RPMI8226 (cell line): ENCODE data around the gene RNF217.
A peak's percentile ranks its signal among the peaks of the same experiment; 100 is the strongest.
"Not testable (repeated sequence)": the region's sequence is repeated elsewhere in the genome, so short reads cannot be mapped to it uniquely, and the experiment has no call there.

Experiments used
- DNase-seq: peaks from one replicate; pipeline ENCODE4 v3.0.0-alpha.2; 2015

Gene RNF217

DNA sequence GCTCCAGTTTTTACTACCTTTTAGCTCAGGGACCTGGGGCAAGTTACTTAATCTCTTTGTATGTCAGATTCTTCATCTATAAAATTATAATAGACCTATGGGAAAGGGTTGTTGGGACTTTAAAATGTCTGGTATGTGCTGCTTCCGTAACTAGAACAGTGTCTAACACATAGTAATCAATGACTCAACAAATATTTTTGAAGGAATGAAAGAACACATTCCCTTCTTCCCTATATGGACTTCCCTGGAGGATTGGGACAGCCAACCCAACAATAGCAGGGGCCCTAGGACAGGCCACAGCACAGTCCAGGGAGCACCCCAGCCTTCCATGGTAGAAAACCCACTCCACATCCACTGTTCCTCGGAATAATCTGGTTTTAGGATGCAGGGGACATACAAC, 140.7 kb downstream of the RNF217 start:
- no peak for DNase-seq

DNA sequence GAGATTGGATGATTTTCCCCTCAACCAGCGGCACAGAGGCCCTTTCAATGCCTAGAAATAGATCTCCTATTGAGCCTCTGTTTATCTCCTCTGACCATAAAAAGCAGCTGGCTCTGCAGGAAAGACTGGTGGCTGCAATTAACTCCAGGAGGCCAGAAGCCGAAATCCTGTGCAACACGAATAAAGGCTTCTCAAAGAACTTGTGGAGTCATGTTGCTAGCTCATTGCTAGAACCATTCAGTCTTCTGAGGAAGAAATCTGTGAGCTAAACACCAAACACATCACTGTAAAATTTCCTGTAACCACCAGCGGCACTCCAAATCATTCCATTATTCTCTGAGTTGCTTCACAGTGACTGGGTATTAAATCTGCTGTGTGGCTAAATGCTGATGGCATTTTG, 142.2 kb downstream of the RNF217 start:
- no peak for DNase-seq

DNA sequence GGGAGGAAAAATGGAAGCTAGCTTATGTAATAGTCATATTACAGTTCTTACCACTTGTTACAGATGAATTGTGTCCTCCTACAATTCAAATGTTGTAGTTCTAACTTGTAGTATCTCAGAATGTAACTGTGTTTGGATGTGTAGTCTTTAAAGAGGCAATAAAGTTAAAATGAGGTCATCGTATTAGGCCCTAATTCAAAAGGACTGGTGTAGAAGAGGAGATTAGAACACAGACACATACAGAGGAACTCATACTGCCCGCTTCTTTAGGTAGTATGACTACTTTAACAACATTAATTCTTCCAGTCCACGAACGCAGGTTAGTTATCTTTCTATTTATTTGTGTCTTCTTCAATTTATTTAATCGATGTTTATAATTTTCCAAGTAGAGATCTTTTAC, 144.8 kb downstream of the RNF217 start:
- no peak for DNase-seq

DNA sequence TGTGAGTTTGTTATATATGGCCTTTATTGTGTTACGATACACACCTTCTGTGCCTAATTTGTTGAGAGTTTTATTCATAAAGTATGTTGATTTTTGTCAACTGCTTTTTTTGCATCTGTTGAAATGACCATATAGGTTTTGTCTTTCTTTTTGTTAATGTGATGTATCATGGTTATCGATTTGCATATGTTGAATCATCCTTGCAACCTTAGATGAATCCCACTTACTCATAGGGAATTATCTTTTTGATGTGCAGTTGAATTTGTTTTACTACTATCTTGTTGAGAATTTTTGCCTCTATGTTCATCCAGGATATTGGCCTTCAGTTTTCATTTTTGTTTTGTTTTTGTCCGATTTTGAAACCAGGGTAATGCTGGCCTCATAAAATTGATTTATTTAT, 145.7 kb downstream of the RNF217 start:
- no peak for DNase-seq

DNA sequence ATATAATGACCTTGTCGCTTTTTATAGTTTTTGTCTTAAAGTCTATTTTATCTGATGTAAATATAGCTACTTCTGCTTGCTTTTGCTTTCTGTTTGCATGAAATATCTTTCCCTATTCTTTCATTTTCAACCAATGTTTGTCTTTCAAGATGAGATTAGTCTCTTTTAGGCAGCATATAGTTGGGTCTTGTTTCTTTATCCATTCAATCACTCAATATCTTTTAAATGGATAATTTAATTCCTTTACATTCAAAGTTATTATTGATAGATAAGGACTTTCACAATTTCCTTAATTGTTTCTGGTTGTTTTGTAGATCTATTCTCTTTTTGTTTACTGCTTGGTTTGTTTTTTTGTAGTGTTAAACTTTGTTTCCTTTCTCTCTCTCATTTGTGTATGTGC, 147.8 kb downstream of the RNF217 start:
- DNase-seq, result no peak

DNA sequence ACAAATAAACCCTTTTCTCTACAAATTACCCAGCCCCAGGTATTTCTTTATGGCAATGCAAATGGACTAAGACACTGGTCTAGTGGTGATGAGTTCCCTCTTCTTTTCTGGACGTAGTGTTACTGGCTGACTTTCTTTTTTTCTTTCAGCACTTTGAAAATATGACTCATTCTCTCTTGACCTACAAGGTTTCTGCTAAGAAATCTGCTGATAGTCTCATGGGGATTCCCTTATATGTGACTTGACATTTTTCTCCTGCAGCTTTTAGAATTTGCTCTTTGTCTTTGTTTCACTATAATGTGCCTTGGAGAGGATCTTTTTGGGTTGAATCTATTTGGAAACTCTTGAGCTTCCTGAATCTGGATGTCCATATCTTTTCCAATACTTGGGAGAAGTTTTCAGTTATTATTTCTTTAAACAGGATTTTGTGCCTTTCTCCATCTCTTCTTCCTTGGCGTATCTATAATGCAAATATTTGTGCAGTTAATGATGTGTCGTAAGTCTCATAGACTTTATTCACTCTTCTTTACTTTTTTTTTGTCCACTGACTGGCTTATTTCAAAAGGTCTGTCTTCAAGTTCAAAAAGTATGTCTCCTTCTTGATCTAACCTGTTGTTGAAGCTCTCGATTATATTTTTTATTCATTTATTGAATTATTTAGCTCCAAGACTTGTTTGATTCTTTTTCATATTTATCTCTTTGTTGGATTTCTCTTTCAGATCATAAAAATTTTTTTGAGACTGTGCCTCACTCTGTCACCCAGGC, 149.2 kb downstream of the RNF217 start:
- DNase-seq, result no peak

DNA sequence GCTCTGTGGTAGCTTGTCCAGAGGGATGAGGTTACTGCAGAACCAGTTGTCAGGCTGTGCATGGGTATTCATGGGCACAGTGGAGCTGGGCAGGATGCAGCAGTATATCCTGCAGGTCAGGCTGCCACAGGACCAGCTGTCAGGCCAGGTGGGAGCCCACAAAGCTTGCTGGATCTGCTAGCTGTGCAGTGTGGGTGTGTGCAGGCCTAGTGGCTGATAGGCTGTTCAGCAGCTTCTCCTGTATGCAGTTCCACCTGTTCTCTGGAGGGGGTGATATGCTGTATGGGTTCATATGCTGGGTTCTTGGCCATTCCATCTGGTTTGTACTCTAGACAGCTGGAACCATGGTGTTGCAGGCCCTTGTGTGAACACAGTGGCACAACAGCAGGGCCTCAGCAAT, 150.7 kb downstream of the RNF217 start:
- no peak for DNase-seq

DNA sequence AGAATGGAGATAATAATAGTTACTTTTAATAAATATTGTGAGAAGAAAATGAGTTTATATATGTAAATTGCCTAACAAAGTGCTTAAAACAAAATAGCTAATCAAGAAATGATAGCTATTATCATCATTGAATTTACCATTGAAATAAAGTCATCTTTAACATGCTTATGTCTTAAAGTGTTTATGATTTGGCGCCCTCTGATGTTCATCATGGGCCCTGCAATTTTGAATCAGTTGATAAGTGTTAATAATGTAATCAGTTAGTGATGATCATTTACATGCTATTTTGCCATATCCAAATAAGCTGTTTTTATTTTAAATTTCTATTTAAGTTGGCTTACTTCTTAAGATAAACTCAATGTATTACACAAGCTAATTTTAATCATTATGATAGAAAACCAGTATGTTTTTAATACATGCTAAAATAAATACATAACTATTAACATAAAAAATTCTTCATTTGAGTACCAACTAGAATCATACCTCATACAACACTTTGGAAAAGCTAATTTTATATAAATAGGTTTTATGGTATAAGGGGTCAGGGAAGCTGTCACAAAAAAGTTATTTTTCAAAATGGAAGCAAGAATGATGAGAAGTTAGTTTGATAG, 152.1 kb downstream of the RNF217 start:
- peak; percentile 51 for DNase-seq

DNA sequence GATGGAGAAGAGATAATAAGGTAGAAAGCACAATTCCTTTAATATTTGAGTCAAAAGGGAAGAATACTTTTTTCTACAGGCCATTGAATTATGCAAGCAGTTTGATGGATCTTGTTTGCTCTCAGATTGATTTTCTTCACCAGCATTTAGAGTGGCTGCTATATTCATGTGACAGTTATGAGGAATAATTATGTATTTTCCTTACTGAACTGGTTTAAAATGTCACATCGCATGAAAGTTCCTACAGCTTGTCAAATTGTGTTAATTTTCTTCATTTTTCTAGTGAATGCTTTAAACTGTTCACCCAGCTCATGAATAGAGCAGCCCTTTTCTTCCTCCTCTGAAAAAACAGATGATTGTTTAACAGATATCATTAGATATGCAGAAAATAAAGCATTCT, 153.9 kb downstream of the RNF217 start:
- no peak for DNase-seq

DNA sequence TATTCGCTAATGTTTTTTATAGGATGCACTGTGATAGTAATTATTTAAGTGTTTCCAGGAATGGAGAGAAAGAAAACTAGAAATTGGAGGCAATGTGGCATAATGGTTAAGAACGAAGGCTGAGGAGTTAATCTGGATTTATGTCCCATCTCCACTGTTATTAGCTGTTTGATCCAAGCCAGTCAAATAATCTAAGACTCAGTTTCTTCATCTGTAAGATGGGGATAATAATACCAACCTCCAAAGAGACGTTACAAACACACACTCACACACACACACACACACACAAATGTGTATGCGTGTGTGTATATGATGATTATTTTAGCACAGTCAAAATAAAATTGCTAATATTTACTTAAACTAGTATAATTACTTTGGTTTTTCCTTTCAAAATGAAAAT, 154.5 kb downstream of the RNF217 start:
- no peak for DNase-seq

DNA sequence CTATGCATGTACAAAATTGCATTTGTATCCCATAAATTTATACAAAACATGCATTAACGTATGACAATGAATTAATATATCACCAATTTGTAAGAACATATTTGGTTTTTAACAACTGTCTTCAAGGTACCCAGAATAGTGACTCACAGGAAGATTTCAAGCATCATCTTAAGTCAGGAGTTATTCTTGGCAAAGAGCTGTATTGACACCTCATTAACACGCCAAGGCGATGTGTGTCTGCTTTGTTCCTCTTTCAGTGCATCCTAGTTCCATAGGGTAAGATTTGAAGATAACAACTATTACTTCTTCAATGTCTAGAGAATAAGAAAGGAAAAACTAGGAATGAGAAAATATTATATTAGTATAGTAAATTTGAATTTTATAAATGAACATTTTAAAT, 155.6 kb downstream of the RNF217 start:
- DNase-seq, result no peak

DNA sequence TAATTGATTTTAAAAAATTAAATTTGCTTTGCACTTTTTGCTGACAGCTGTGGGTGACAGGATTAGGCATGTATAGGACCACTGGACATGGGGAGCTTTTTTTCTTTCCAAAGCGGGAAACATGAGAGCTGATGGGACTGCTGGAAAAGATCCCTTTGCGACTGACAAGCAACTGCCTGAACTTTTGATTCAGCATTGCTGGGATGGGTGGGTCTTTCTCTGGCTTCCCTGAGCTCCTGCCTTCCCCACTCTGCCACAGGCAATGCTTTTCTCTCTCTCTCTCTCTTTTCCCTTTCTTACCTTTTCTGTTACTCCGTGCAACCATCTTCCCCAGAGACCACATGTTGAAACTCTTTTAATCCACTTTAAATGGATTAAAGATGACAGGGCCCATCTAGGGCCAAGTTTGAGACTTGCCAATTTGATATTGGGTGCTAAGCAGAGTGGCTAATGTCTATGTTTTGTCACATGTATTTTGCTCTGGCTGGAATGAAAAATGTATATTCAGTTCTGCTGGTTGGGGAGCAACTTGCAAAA, 157.9 kb downstream of the RNF217 start:
- no peak for DNase-seq

DNA sequence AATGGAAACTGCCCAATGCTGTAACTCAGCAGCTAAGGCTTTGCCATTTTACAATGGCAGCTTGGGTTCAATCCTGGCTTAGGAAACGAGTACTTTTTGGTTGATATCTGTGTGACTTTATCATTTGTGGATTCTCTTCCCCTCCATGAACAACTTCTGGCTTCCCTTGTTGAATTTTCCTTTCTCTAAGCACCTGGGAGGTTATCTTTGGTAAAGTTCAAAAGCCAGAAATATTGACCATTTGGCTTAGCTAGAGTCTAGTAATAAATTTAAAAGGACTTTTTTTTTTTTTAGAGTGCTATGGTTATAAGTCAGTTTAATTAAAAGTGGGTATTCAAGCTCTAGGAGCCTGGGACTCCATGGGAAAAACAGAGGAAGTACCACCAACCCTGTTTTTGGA, 159.7 kb downstream of the RNF217 start:
- no peak for DNase-seq

DNA sequence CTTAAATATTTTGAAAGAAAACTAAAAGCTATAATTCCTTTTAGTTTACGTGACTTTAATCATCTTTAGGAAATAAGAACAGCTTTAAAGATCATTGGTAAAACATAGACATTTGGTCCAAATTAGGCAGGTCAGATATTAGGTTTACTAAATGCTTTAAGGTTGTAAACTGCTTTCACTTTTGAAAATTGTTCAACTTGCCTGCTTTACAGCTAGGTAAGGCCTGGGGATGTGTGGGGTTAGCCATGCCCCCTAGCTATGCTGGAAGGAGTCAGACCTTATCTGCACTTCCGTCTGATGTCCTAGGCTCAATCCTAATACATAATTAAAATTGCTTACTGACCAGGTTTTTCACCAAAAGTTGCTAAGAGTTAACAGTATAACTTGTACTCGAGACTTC, 160.8 kb downstream of the RNF217 start:
- no peak for DNase-seq

DNA sequence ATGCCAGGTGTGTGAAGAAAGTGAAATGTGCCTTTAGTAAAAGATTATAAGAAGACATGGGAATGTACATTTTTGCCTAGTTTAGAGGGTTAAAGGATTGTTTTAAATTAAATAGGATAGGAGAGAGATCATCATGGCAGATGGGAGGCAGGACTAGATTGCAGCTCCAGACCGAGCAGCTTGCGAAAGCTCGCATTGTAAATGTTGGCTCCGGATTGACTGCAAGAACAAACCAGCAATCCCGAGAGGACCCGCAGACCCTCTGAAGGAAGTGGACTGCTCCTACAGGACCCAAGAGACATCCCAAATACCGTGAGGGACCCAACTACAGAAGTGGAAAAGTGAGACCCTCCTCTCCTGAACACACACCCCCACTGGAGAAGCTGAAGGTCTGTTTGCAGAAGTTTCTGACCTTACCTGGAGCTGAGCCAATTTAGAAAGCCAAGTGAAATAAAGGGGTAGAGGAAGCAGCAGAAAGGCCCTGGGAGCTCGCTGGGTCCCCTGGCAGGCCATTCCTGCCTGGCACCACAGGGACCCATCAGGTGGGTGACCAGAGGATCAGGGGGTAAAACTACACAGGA, 161.3 kb downstream of the RNF217 start:
- DNase-seq, result no peak

DNA sequence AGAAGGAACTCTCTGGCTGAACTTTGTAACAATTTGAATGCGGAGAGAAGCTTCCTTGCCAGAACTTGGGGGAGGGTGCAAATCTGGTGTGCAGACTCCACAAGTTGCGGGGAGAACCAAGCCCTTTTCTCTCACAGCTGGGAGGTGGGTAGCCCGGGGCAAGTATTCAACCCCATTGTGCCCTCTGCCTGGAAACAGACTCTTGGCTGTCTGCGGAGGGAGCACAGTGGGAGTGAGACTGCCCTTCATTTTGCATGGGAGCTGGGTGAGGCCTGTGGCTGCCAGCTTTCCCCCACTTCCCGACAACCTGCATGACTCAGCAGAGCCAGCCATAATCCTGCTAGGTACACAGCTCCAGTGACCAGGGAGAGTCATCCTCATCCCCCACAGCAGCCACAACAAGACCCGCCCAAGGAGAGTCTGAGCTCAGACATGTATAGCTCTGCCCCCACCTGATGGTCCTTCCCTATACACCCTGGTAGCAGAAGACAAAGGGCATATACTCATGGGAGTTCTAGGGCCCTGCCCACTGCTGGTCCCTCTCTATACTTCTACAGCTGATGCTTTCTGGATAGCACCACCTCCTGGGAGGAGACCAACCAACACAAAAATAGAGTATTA, 161.9 kb downstream of the RNF217 start:
- DNase-seq, result no peak

DNA sequence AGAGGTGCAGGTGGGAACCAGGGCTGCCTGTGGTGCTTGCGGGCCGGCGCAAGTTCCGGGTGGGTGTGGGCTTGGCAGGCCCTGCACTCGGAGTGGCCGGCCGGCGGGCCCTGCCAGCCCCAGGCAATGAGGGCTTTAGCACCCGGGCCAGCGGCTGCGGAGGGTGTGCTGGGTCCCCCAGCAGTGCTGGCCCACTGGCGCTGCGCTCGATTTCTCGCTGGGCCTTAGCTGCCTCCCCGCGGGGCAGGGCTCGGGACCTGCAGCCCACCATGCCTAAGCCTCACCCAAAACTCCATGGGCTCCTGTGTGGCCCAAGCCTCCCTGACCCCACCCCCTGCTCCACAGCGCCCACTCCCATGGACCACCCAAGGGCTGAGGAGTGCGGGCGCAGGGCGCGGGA, 163.6 kb downstream of the RNF217 start:
- DNase-seq, result not testable (repeated sequence)

DNA sequence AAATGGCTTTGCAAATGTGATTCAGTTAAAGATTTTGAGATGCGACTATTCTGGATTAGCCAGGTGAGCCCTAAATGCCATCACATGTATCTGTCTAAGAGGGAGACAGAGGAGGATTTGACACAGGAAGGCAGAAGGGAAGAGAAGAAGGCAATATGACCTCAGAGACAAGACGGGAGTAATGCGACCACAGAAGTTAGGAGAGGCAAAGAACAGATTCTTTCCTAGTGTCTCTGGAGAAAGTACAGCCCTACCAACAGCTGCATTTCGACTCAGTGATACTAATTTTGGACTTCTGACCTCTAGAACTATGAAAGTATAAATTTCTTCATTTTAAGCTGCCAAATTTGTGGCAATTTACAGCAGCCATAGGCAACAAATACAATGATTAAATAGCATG, 167.1 kb downstream of the RNF217 start:
- DNase-seq, result no peak

DNA sequence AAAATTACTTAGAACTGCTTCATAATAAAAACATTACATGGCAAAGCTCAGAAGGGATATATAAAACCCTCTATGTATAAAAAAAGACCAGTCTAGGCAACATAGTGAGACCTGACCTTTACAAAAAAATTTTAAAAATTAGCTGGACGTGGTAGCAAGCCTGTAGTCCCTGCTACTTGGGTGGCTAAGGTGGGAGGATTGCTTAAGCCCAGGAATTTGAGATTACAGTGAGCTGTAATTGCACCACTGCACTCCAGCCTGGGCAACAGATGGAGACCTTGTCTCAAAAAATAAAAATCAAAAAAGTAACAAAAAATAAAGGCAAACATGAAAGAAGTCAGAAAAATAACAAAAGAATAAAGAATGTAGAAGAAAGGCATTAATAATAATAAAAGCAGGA, 169.8 kb downstream of the RNF217 start:
- DNase-seq, result no peak

DNA sequence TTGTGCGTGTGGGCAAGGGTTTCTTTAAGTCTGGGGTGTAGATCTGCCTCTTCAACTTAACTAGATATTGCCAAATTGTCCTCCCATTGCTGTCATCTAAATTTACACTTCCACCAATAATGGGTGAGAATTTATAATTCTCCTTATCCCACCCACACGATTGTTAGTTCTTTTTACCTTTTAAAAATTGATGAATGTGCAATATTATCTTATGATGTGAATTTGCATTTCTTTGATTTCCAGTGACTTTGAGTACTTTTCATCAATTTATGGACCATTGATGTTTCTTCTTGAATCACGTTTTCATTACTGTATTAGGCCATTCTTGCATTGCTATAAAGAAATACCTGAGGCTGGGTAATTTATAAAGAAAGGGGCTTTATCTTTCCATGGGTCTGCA, 174.1 kb downstream of the RNF217 start:
- no peak for DNase-seq

DNA sequence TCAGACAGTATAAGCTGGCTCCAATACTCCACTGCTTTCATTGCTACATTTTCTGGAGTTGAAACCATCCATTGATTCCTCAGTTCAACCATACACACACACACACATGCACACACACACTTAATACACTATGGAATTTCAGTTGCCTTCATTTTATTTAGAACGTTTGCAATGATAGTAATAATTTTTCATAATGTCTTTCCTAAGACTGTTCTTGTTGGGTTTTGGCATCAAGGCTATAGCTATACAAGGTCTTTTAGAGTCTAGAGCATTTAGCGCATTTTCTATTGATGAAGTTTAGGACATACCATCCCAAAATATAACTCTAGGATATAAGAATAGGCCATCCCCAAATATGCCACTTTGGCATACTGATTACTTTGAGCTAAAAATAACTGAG, 175.8 kb downstream of the RNF217 start:
- DNase-seq, result no peak

DNA sequence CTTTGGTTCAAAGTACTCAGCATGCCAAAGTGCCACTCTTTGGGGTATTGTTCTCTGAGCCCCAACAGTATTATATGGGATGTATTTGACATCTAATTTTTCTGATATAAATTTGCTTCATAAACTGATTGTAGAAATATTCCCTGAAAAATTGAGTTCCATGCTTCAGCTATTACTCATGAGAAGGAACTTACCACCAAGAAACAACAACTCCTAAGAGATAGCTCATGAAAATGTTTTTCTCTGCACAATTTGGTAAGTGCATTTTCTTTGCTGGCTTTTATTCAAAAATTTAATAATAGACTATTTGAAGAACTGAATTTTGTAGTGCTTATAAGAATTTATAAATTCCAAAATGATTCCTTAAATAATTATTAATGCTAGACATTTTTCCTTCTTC, 178.6 kb downstream of the RNF217 start:
- no peak for DNase-seq
